H1 (cell line): Measurements from ENCODE around the gene ERVMER34-1. TPM values are rescaled to one million over a fixed set of nuclear protein-coding genes. Genes with fewer than 3 reads are reported as not detected.

Source experiments
- CTCF ChIA-PET: fragments of 300-600 bp; sonication (Branson Sonifier 250); formaldehyde crosslinking; loops from one replicate; lab custom pipeline; 2021; ENCODE audit not compliant: partially characterized antibody; lab: Charles Lee
- POLR2A ChIA-PET: fragments of 300-600 bp; sonication (Branson Sonifier 250); formaldehyde crosslinking; loops from one replicate; lab custom pipeline; 2021; ENCODE audit warnings: inconsistent platforms; ENCODE audit not compliant: partially characterized antibody; lab: Charles Lee
- DNase-seq, 2 experiments: peaks; one replicate each; pipeline versions ENCODE4 v3.0.0 to v3.0.0-alpha.2; 2010 to 2022; ENCODE audit warnings: low spot score in 2 of 2, low read depth in 1 of 2, mixed read lengths in 1 of 2
- FAIRE-seq: peaks from 2 replicates; lab custom pipeline; 2011; peaks lifted over from hg19 to GRCh38; lab: Jason Lieb, UNC
- H2AFZ ChIP-seq: 2 replicates; pipeline ENCODE4 v1.8.1; 2012; ENCODE audit warnings: low read length, inconsistent platforms
- H2AK5ac ChIP-seq: 2 replicates; pipeline ENCODE4 v1.6.1; 2013; ENCODE audit warnings: low read depth, low read length
- H2BK120ac ChIP-seq: replicated peaks from 2 replicates; pipeline ENCODE3; 2013; ENCODE audit warnings: low read depth, low read length, inconsistent platforms
- H2BK12ac ChIP-seq: 2 replicates; pipeline ENCODE4 v1.6.1; 2013; ENCODE audit warnings: low read depth, low read length
- H2BK15ac ChIP-seq: 2 replicates; pipeline ENCODE4 v1.6.1; 2013; ENCODE audit warnings: low read length
- H2BK20ac ChIP-seq: 2 replicates; pipeline ENCODE4 v1.6.1; 2013; ENCODE audit warnings: low read length
- H2BK5ac ChIP-seq: 2 replicates; pipeline ENCODE4 v1.6.1; 2013; ENCODE audit warnings: low read depth, low read length
- H3K14ac ChIP-seq: 2 replicates; pipeline ENCODE4 v1.6.1; 2013; ENCODE audit warnings: inconsistent platforms; ENCODE audit not compliant: insufficient read length
- H3K18ac ChIP-seq: 2 replicates; pipeline ENCODE4 v1.6.1; 2013; ENCODE audit warnings: low read length; ENCODE audit errors: extremely low read depth
- H3K23ac ChIP-seq: 2 replicates; pipeline ENCODE4 v1.6.1; 2013; ENCODE audit warnings: inconsistent platforms; ENCODE audit not compliant: insufficient read length
- H3K23me2 ChIP-seq: 2 replicates; pipeline ENCODE4 v1.6.1; 2013; ENCODE audit warnings: low read depth, low read length
- H3K27ac ChIP-seq: 2 replicates; pipeline ENCODE4 v1.6.1; 2011; ENCODE audit warnings: low read depth, low read length, inconsistent platforms
- H3K27me3 ChIP-seq, 4 experiments: replicated peaks in 1 of 4; 1 replicate in 1 of 4; 2 replicates in 3 of 4; pipeline versions ENCODE4 v1.6.1 to v1.8.1; 2011 to 2013; ENCODE audit warnings: low read length in 3 of 4, mild to moderate bottlenecking in 3 of 4, inconsistent platforms in 2 of 4, mixed read lengths in 2 of 4, moderate library complexity in 1 of 4; ENCODE audit not compliant: control insufficient read depth in 3 of 4, insufficient read depth in 3 of 4; ENCODE audit errors: extremely low read depth in 1 of 4
- H3K36me3 ChIP-seq, 4 experiments: 2 replicates each; pipeline versions ENCODE4 v1.6.1 to v1.8.1; 2011 to 2013; ENCODE audit warnings: mild to moderate bottlenecking in 4 of 4, low read length in 3 of 4, moderate library complexity in 2 of 4, control low read depth in 1 of 4, inconsistent platforms in 1 of 4; ENCODE audit not compliant: insufficient read depth in 4 of 4, control insufficient read depth in 2 of 4
- H3K4ac ChIP-seq: replicated peaks from 2 replicates; pipeline ENCODE3; 2013; ENCODE audit warnings: low read length, low read depth, mixed read lengths, inconsistent platforms; ENCODE audit not compliant: insufficient read length
- H3K4me1 ChIP-seq, 4 experiments: replicated peaks in 1 of 4; 1 replicate in 1 of 4; 2 replicates in 3 of 4; pipeline versions ENCODE4 v1.6.1 to v1.8.1; 2011 to 2013; ENCODE audit warnings: low read length in 3 of 4, inconsistent platforms in 2 of 4, mixed read lengths in 1 of 4; ENCODE audit not compliant: insufficient read depth in 4 of 4, control insufficient read depth in 3 of 4
- H3K4me2 ChIP-seq, 2 experiments: 2 replicates each; pipeline versions ENCODE4 v1.6.1 to v1.8.1; 2011 to 2013; ENCODE audit warnings: low read depth in 2 of 2, low read length in 2 of 2, control low read depth in 1 of 2, inconsistent platforms in 1 of 2, mild to moderate bottlenecking in 1 of 2; ENCODE audit not compliant: insufficient read depth in 1 of 2
- H3K4me3 ChIP-seq, 4 experiments: fragments of 200-600, 300-600 bp in 1 of 4; sonication (generic), shearing (Covaris generic), sonication (Bioruptor Twin) in 1 of 4; 2 replicates each; pipeline versions ENCODE4 v1.5.1 to v1.8.1; 2011 to 2016; ENCODE audit warnings: low read length in 4 of 4, low read depth in 3 of 4, control low read depth in 2 of 4, inconsistent platforms in 2 of 4, mild to moderate bottlenecking in 2 of 4, mixed read lengths in 1 of 4, moderate library complexity in 1 of 4; ENCODE audit not compliant: insufficient read depth in 2 of 4; ENCODE audit errors: extremely low read depth in 1 of 4
- H3K56ac ChIP-seq: replicated peaks from 2 replicates; pipeline ENCODE3; 2013; ENCODE audit warnings: low read depth, mild to moderate bottlenecking, mixed read lengths, low read length, inconsistent platforms; ENCODE audit not compliant: insufficient read length
- H3K79me1 ChIP-seq: 2 replicates; pipeline ENCODE4 v1.6.1; 2013; ENCODE audit warnings: low read depth, low read length, control low read depth
- H3K79me2 ChIP-seq, 2 experiments: 2 replicates each; pipeline versions ENCODE4 v1.6.1 to v1.8.1; 2012 to 2013; ENCODE audit warnings: low read length in 2 of 2, mild to moderate bottlenecking in 2 of 2, inconsistent platforms in 1 of 2; ENCODE audit not compliant: insufficient read depth in 2 of 2, control insufficient read depth in 1 of 2
- H3K9ac ChIP-seq, 4 experiments: replicated peaks in 1 of 4; 1 replicate in 1 of 4; 2 replicates in 3 of 4; pipeline versions ENCODE4 v1.6.1 to v1.8.1; 2011 to 2013; ENCODE audit warnings: low read depth in 3 of 4, low read length in 3 of 4, control low read depth in 2 of 4, mild to moderate bottlenecking in 2 of 4, moderate library complexity in 2 of 4, inconsistent platforms in 1 of 4; ENCODE audit errors: extremely low read depth in 1 of 4
- H3K9me3 ChIP-seq, 2 experiments: 2 replicates each; pipeline versions ENCODE4 v1.6.1 to v1.8.1; 2012 to 2013; ENCODE audit warnings: mild to moderate bottlenecking in 2 of 2, moderate library complexity in 2 of 2, control low read depth in 1 of 2, inconsistent platforms in 1 of 2, low read depth in 1 of 2, low read length in 1 of 2, mixed read lengths in 1 of 2; ENCODE audit not compliant: insufficient read depth in 2 of 2
- H4K20me1 ChIP-seq, 2 experiments: replicated peaks in 1 of 2; 2 replicates each; pipeline versions ENCODE3 to v1.8.1; 2011 to 2013; ENCODE audit warnings: inconsistent platforms in 2 of 2, low read length in 2 of 2, mild to moderate bottlenecking in 1 of 2; ENCODE audit not compliant: insufficient read depth in 2 of 2, control insufficient read depth in 1 of 2
- H4K5ac ChIP-seq: 2 replicates; pipeline ENCODE4 v1.6.1; 2013; ENCODE audit warnings: low read length, low read depth, mixed read lengths, inconsistent platforms; ENCODE audit not compliant: insufficient read length
- H4K8ac ChIP-seq: 2 replicates; pipeline ENCODE4 v1.8.0; 2013; ENCODE audit warnings: mild to moderate bottlenecking, moderate library complexity, low read length, inconsistent platforms; ENCODE audit not compliant: insufficient read depth; ENCODE audit errors: extremely low read depth
- H4K91ac ChIP-seq: replicated peaks from 2 replicates; pipeline ENCODE3; 2013; ENCODE audit warnings: low read length, mixed read lengths, inconsistent platforms; ENCODE audit not compliant: insufficient read length
- CTBP2 ChIP-seq: IDR thresholded peaks from 2 replicates; pipeline ENCODE4 v1.7.0; 2011; ENCODE audit warnings: borderline replicate concordance, mild to moderate bottlenecking, moderate library complexity, mixed read lengths, low read length; ENCODE audit not compliant: insufficient read depth, insufficient read length
- HDAC2 ChIP-seq, 2 experiments: fragments of 300-600 bp in 1 of 2; sonication (generic) in 1 of 2; IDR thresholded peaks; 2 replicates each; pipeline ENCODE4 v1.6.1; 2011 to 2012; ENCODE audit warnings: low read depth in 2 of 2, low read length in 2 of 2, mild to moderate bottlenecking in 2 of 2, moderate library complexity in 2 of 2, borderline replicate concordance in 1 of 2, inconsistent platforms in 1 of 2
- whole genome bisulfite sequencing, 2 experiments: shearing (Covaris generic) in 1 of 2; methylation state at CpG; one replicate each; pipeline versions ENCODE4 v1.1.6 to v1.1.7; 2013 to 2015; ENCODE audit warnings: low lambda C conversion rate in 2 of 2, mixed read lengths in 2 of 2, inconsistent platforms in 1 of 2, low coverage in 1 of 2, missing lambda C conversion rate in 1 of 2; ENCODE audit not compliant: insufficient replicate concordance in 2 of 2, insufficient coverage in 1 of 2, insufficient read length in 1 of 2; ENCODE audit errors: extremely low coverage in 1 of 2, missing lambda C conversion rate in 1 of 2; 5-methylcytosine and 5-hydroxymethylcytosine counted together
- polyA plus RNA-seq, 7 experiments: library from polyadenylated mRNA; depleted of rRNA in 3 of 7; stranded (reverse) in 5 of 7; unstranded in 2 of 7; fragments of >200 nt in 5 of 7; fragments of 200-250 nt in 2 of 7; gene quantifications; 1 replicate in 5 of 7; 2 replicates in 1 of 7; 4 replicates in 1 of 7; pipeline versions ENCODE4 v1.2.1 to v1.2.3, GENCODE V29; 2011 to 2013; ENCODE audit warnings: missing spikeins in 2 of 7, mixed read lengths in 2 of 7
- total RNA-seq: library from RNA; stranded (reverse); fragmentation: NEBNext Ultra II Directional; extraction: Animal tissue kit (Norgen Biotek cat#: 25700); gene quantifications from 2 replicates; pipeline ENCODE4 v1.2.1, GENCODE V29; 2021

ERVMER34-1 gene
- total and polyA plus RNA-seq, 2 of the 8 experiments (the other 6 are each of a cell fraction or from before 2014, with no cell fraction given) = 14.2 to 34.3 TPM

GRCh38 chr4:52783069-52783468 is 31.8 kb upstream of the ERVMER34-1 start:
- Histone ChIP-seq H2BK120ac (no peak overlapping the region), H3K36me3 (no peaks in the 10 kb centered on the region; a peak in 1 of 8 replicates), H3K4me1 (no peaks in the 10 kb centered on the region), H3K79me1 (no peaks in the 10 kb centered on the region), H3K27ac (no peak overlapping the region), H2AK5ac (no peak overlapping the region), H2BK15ac (no peak overlapping the region), H3K79me2 (no peaks in the 10 kb centered on the region), H3K23ac (no peak overlapping the region), H4K5ac (no peak overlapping the region), H3K9me3 (no peaks in the 10 kb centered on the region), H4K20me1 (no peaks in the 10 kb centered on the region), H2AFZ (no peak overlapping the region), H3K23me2 (0 out of 2 replicates have a peak, but pooled peaks cover 2% of the 10 kb centered on the region), H4K91ac (no peak overlapping the region), H2BK20ac (no peak overlapping the region), H3K4ac (no peak overlapping the region), H3K56ac (no peak overlapping the region), H2BK5ac (no peak overlapping the region), H3K9ac (no peak overlapping the region), H2BK12ac (no peak overlapping the region), H4K8ac (no peak overlapping the region), H3K18ac (no peak overlapping the region), H3K27me3 (no peaks in the 10 kb centered on the region), H3K4me2 (no peak overlapping the region), H3K14ac (no peak overlapping the region), H3K4me3 (no peak overlapping the region)
- TF ChIP-seq HDAC2 (IDR thresholded peaks at IDR 0.05; ENCODE audit: borderline replicate concordance in 1 of 2, low read depth in 2 of 2, low read length in 2 of 2) = no peak
- no peak for TF ChIP-seq CTBP2
- 96% methylated on average over 4 of the region's 4 CpGs; no CpG with 5 or more reads in 1 of the 2 experiments for WGBS, 2 experiments
- ChIA-PET CTCF (no interaction called here), POLR2A (interaction anchor here (0.6 to 1.1 kb wide), 2 partner anchors 46 to 71 kb away, joined by 3 to 5 read pairs; no protein-coding TSS in a partner anchor)
- no peak for DNase-seq
- FAIRE-seq = no peak
